CD8-positive, alpha-beta memory T cell (primary cell): ENCODE results near the gene ITPK1. TPM values are rescaled to one million over a fixed set of nuclear protein-coding genes. Genes with fewer than 3 reads are reported as not detected.

Source experiments
- CTCF ChIA-PET: fragments of 350-600 bp; sonication (Branson Sonifier 250); formaldehyde crosslinking; loops from one replicate; lab custom pipeline; 2021; ENCODE audit warnings: antibody characterized with exemption; lab: Charles Lee
- POLR2A ChIA-PET: fragments of 350-600 bp; sonication (Branson Sonifier 250); formaldehyde crosslinking; loops from one replicate; lab custom pipeline; 2021; ENCODE audit warnings: antibody characterized with exemption; lab: Charles Lee
- DNase-seq, 5 donors: peaks; one replicate each; pipeline versions ENCODE4 v3.0.0 to v3.0.0-alpha.2; 2020 to 2022; ENCODE audit warnings: mixed read lengths in 1 of 5
- H3K27ac ChIP-seq: one replicate; pipeline ENCODE4 v1.7.0; 2013; ENCODE audit warnings: low read depth, mild to moderate bottlenecking, low read length, moderate library complexity
- H3K27me3 ChIP-seq: 2 replicates; pipeline ENCODE4 v1.7.0; 2013; ENCODE audit warnings: low read length, mild to moderate bottlenecking; ENCODE audit not compliant: insufficient read depth, poor library complexity, severe bottlenecking
- H3K36me3 ChIP-seq: 2 replicates; pipeline ENCODE4 v1.7.0; 2013; ENCODE audit warnings: mild to moderate bottlenecking, low read length, moderate library complexity; ENCODE audit not compliant: insufficient read depth
- H3K4me1 ChIP-seq: 2 replicates; pipeline ENCODE4 v1.7.0; 2013; ENCODE audit warnings: mild to moderate bottlenecking, low read length, moderate library complexity; ENCODE audit not compliant: insufficient read depth
- H3K4me3 ChIP-seq: 2 replicates; pipeline ENCODE4 v1.7.0; 2013; ENCODE audit warnings: mild to moderate bottlenecking, low read length
- H3K9me3 ChIP-seq: 2 replicates; pipeline ENCODE4 v1.7.0; 2013; ENCODE audit warnings: mild to moderate bottlenecking, low read length
- H3K27ac Mint-ChIP-seq, 8 donors: one replicate each; pipeline ENCODE4 v1.8.0; 2020 to 2021; ENCODE audit warnings: mixed read lengths in 8 of 8, mild to moderate bottlenecking in 6 of 8, inconsistent platforms in 3 of 8, moderate library complexity in 3 of 8
- H3K27me3 Mint-ChIP-seq, 2 donors: one replicate each; pipeline ENCODE4 v1.8.0; 2020 to 2021; ENCODE audit warnings: mixed read lengths in 2 of 2, mild to moderate bottlenecking in 1 of 2, moderate library complexity in 1 of 2
- H3K36me3 Mint-ChIP-seq, 3 donors: one replicate each; pipeline ENCODE4 v1.8.0; 2020 to 2021; ENCODE audit warnings: mixed read lengths in 3 of 3, inconsistent platforms in 1 of 3, mild to moderate bottlenecking in 1 of 3
- H3K4me1 Mint-ChIP-seq, 3 donors: one replicate each; pipeline ENCODE4 v1.8.0; 2020 to 2021; ENCODE audit warnings: mixed read lengths in 3 of 3, inconsistent platforms in 1 of 3, mild to moderate bottlenecking in 1 of 3
- H3K4me3 Mint-ChIP-seq, 7 donors: one replicate each; pipeline ENCODE4 v1.8.0; 2020 to 2021; ENCODE audit warnings: mixed read lengths in 7 of 7, mild to moderate bottlenecking in 6 of 7, moderate library complexity in 4 of 7, inconsistent platforms in 2 of 7
- H3K9me3 Mint-ChIP-seq, 5 donors: one replicate each; pipeline ENCODE4 v1.8.0; 2020 to 2022; ENCODE audit warnings: mixed read lengths in 5 of 5, mild to moderate bottlenecking in 3 of 5, moderate library complexity in 2 of 5, inconsistent platforms in 1 of 5
- polyA plus RNA-seq: library from polyadenylated mRNA; unstranded; fragments of 300-500 nt; fragmentation: Illumina TruSeq; gene quantifications from one replicate; pipeline ENCODE4 v1.2.3, GENCODE V29; 2021
- total RNA-seq, 2 experiments: library from RNA; stranded (reverse); gene quantifications; one replicate each; pipeline ENCODE4 v1.2.3, GENCODE V29; 2021

The ITPK1 gene
- total and polyA plus RNA-seq, 3 experiments from 2014 or later, result 40.4 to 75.1 (median 66.1) TPM

GRCh38 chr14:92974541-92975345 is 141.0 kb downstream of the ITPK1 start:
- no peaks in the 10 kb centered on the region for H3K27me3 ChIP-seq
- peaks cover 9% of the 10 kb centered on the region for H3K36me3 ChIP-seq
- Mint-ChIP-seq H3K36me3 (peaks cover 30 to 53% (median 43%) of the 10 kb centered on the region in 3 donors), H3K27me3 (no peaks in the 10 kb centered on the region), H3K27ac (no peak overlapping the region), H3K9me3 (peaks cover 19 to 34% (median 27%) of the 10 kb centered on the region in 5 donors), H3K4me3 (no peak overlapping the region), H3K4me1 (peaks cover 0 to 8% (median 5%) of the 10 kb centered on the region in 3 donors)
- POLR2A ChIA-PET, result no interaction called here
- DNase-seq, result peak in 1 of 5 donors; percentile 34
- CTCF ChIA-PET, result no interaction called here
- H3K4me1 ChIP-seq, result no peaks in the 10 kb centered on the region
- no peak overlapping the region for H3K4me3 ChIP-seq
- no peak overlapping the region for H3K27ac ChIP-seq
- H3K9me3 ChIP-seq, result peaks cover 7% of the 10 kb centered on the region

GRCh38 chr14:92973798-92974372 is 141.8 kb downstream of the ITPK1 start:
- H3K4me3 Mint-ChIP-seq, result no peak overlapping the region
- Histone ChIP-seq H3K4me3 (no peak overlapping the region), H3K36me3 (peaks cover 9% of the 10 kb centered on the region), H3K27me3 (no peaks in the 10 kb centered on the region), H3K4me1 (no peaks in the 10 kb centered on the region), H3K9me3 (peaks cover 7% of the 10 kb centered on the region), H3K27ac (no peak overlapping the region)
- peaks cover 22 to 47% (median 34%) of the 10 kb centered on the region in 3 donors for H3K36me3 Mint-ChIP-seq
- no peak for DNase-seq
- ChIA-PET POLR2A (no interaction called here), CTCF (no interaction called here)
- no peaks in the 10 kb centered on the region for H3K27me3 Mint-ChIP-seq
- H3K27ac Mint-ChIP-seq, result peak overlapping the region in 1 of 8 donors; percentile 33
- H3K9me3 Mint-ChIP-seq, result peaks cover 12 to 26% (median 19%) of the 10 kb centered on the region in 5 donors
- H3K4me1 Mint-ChIP-seq, result peaks cover 0 to 8% (median 5%) of the 10 kb centered on the region in 3 donors

- CTCF ChIA-PET, result no interaction called here
- Mint-ChIP-seq H3K27ac (peak overlapping the region in 1 of 8 donors; percentile 7), H3K4me3 (no peak overlapping the region)
These were observed 142.4 kb downstream of the ITPK1 start for GRCh38 chr14:92973261-92973797.

GRCh38 chr14:92971601-92972180 is 144.0 kb downstream of the ITPK1 start:
- no peak for DNase-seq
- Mint-ChIP-seq H3K9me3 (peaks cover 0 to 7% (median 5%) of the 10 kb centered on the region in 5 donors), H3K27me3 (no peaks in the 10 kb centered on the region), H3K36me3 (peaks cover 6 to 30% (median 19%) of the 10 kb centered on the region in 3 donors), H3K4me1 (peaks cover 4 to 13% (median 6%) of the 10 kb centered on the region in 3 donors), H3K4me3 (no peak overlapping the region), H3K27ac (peak overlapping the region in 2 of 8 donors; percentile 60 to 71)
- POLR2A ChIA-PET, result no interaction called here
- CTCF ChIA-PET, result no interaction called here
- no peaks in the 10 kb centered on the region for H3K27me3 ChIP-seq
- H3K9me3 ChIP-seq, result peaks cover 7% of the 10 kb centered on the region
- no peaks in the 10 kb centered on the region for H3K4me1 ChIP-seq
- peaks cover 4% of the 10 kb centered on the region for H3K36me3 ChIP-seq
- H3K4me3 ChIP-seq, result no peak overlapping the region
- H3K27ac ChIP-seq, result no peak overlapping the region

More at GRCh38 chr14:92973261-92973797, 142.4 kb downstream of the ITPK1 start:
- Histone ChIP-seq H3K9me3 (peaks cover 7% of the 10 kb centered on the region), H3K36me3 (peaks cover 9% of the 10 kb centered on the region), H3K4me1 (no peaks in the 10 kb centered on the region), H3K27ac (no peak overlapping the region), H3K27me3 (no peaks in the 10 kb centered on the region), H3K4me3 (no peak overlapping the region)
- POLR2A ChIA-PET, result no interaction called here
- peaks cover 0 to 8% (median 5%) of the 10 kb centered on the region in 3 donors for H3K4me1 Mint-ChIP-seq
- H3K27me3 Mint-ChIP-seq, result no peaks in the 10 kb centered on the region
- peak in 2 of 5 donors; percentile 11 to 44 for DNase-seq
- H3K9me3 Mint-ChIP-seq, result peaks cover 11 to 21% (median 13%) of the 10 kb centered on the region in 5 donors
- peaks cover 22 to 42% (median 30%) of the 10 kb centered on the region in 3 donors for H3K36me3 Mint-ChIP-seq

- Mint-ChIP-seq H3K4me1 (peaks cover 7 to 19% (median 12%) of the 10 kb centered on the region in 3 donors), H3K27ac (no peak overlapping the region)
- POLR2A ChIA-PET, result no interaction called here
These were observed 145.5 kb downstream of the ITPK1 start for GRCh38 chr14:92970271-92970670.

GRCh38 chr14:92969871-92970270 is 145.9 kb downstream of the ITPK1 start:
- no peak overlapping the region for H3K27ac Mint-ChIP-seq
- Histone ChIP-seq H3K9me3 (no peaks in the 10 kb centered on the region), H3K4me3 (no peak overlapping the region), H3K36me3 (no peaks in the 10 kb centered on the region), H3K27ac (no peak overlapping the region), H3K4me1 (no peaks in the 10 kb centered on the region), H3K27me3 (no peaks in the 10 kb centered on the region)
- ChIA-PET CTCF (interaction anchor here (0.8 to 0.9 kb wide), 2 partner anchors 14 to 16 kb away, joined by 3 read pairs; no protein-coding TSS in a partner anchor), POLR2A (no interaction called here)
- H3K27me3 Mint-ChIP-seq, result no peaks in the 10 kb centered on the region
- H3K4me3 Mint-ChIP-seq, result no peak overlapping the region
- peaks cover 5 to 18% (median 6%) of the 10 kb centered on the region in 3 donors for H3K36me3 Mint-ChIP-seq
- peaks cover 0 to 5% (median 0%) of the 10 kb centered on the region in 5 donors for H3K9me3 Mint-ChIP-seq
- DNase-seq, result no peak
- peaks cover 8 to 23% (median 16%) of the 10 kb centered on the region in 3 donors for H3K4me1 Mint-ChIP-seq

More at GRCh38 chr14:92970271-92970670, 145.5 kb downstream of the ITPK1 start:
- H3K36me3 Mint-ChIP-seq, result peaks cover 5 to 18% (median 6%) of the 10 kb centered on the region in 3 donors
- no peaks in the 10 kb centered on the region for H3K9me3 ChIP-seq
- H3K27me3 Mint-ChIP-seq, result no peaks in the 10 kb centered on the region
- CTCF ChIA-PET, result no interaction called here
- no peak for DNase-seq
- no peaks in the 10 kb centered on the region for H3K4me1 ChIP-seq
- H3K4me3 Mint-ChIP-seq, result no peak overlapping the region
- H3K27me3 ChIP-seq, result no peaks in the 10 kb centered on the region
- no peaks in the 10 kb centered on the region for H3K36me3 ChIP-seq
- no peak overlapping the region for H3K4me3 ChIP-seq
- no peak overlapping the region for H3K27ac ChIP-seq
- peaks cover 0 to 5% (median 0%) of the 10 kb centered on the region in 5 donors for H3K9me3 Mint-ChIP-seq

- Histone ChIP-seq H3K4me3 (no peak overlapping the region), H3K36me3 (no peaks in the 10 kb centered on the region), H3K27ac (no peak overlapping the region), H3K9me3 (no peaks in the 10 kb centered on the region), H3K27me3 (no peaks in the 10 kb centered on the region), H3K4me1 (no peaks in the 10 kb centered on the region)
- ChIA-PET CTCF (interaction anchor here (0.8 to 0.9 kb wide), 2 partner anchors 14 to 16 kb away, joined by 3 read pairs; no protein-coding TSS in a partner anchor), POLR2A (no interaction called here)
- Mint-ChIP-seq H3K4me3 (no peak overlapping the region), H3K27me3 (no peaks in the 10 kb centered on the region), H3K36me3 (peaks cover 5 to 18% (median 6%) of the 10 kb centered on the region in 3 donors), H3K27ac (no peak overlapping the region), H3K9me3 (peaks cover 0 to 5% (median 0%) of the 10 kb centered on the region in 5 donors), H3K4me1 (peaks cover 8 to 23% (median 18%) of the 10 kb centered on the region in 3 donors)
- no peak for DNase-seq
These were observed 146.3 kb downstream of the ITPK1 start for GRCh38 chr14:92969430-92969829.
